Right hindlimb (tissue), 1 donor: Measurements from ENCODE around the gene PTPRK.

ENCODE experiments used
- DNase-seq: peaks from one replicate; pipeline ENCODE4 v3.0.0-alpha.2; 2018

The PTPRK gene

DNA sequence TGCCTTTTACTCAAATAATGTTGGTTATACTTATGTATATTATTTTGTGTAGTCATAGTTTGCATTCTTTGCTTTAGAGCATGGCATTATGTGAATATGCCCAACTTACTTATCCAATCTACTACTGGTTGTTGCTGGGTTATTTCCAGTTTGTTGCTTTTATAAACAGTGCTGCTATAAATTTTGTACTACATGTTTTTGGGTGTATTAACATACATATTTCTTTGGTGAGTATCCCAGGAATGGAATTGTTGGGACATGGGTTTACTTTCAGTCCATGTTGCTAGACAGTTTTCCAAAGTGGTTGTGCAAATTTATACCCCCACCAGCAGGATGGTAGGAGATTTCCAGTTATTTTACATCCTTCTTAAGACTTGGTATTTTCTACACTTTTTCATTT, 462.5 kb downstream of the PTPRK start:
- no peak for DNase-seq

DNA sequence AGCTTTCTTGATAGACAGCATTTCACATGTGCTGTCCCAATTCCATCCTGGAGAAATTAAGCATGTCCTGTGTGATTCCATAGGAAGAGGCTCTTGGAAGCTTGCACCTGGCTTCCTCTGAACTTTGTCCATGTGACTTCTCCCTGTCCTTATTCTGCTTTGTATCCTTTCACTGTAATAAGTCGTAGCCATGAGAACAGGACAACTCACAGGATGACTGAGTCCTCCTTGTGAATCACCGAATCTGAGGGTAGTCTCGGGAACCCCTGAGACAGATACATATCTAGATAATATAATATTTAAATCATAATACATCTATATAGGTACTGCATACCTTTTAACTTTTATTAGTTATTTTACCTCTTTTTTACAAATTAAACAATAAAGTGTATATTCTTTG, 462.9 kb downstream of the PTPRK start:
- no peak for DNase-seq

DNA sequence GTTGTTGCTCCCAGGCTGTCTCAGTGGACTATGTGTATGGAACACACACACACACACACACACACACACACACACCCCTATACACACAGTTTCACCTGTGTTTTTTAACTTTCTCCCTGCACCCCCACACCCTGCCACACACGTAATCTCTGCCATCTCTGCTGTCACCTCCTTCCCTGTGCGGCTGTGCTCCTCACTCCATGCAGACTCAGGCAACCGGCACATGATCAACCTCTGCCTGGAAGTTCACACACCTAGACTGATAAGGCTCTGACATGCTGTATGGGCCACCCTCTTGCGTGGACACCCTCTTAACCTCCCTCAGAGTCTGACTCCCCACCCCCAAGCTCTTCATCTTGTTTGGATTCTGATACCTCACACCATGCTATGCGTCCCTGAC, 467.3 kb downstream of the PTPRK start:
- no peak for DNase-seq

DNA sequence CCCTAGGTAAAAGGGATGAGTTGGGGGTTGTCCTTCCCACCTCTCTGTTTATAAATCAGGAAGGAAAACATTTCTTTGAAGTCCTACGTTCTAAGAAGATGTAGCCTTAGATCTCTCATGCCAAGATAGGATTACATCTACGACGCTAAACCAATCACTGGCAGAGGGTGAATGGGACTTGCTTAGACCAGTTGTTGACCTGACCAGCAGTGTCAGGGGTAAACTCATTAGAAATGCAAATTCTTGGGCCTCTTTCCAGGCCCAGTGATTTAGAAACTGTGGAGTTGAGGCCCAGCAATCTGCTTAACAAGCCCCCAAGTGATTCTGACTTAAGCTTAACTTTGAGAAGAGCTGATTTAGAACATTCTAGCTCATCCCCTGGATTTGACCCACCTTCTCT, 472.4 kb downstream of the PTPRK start:
- no peak for DNase-seq

DNA sequence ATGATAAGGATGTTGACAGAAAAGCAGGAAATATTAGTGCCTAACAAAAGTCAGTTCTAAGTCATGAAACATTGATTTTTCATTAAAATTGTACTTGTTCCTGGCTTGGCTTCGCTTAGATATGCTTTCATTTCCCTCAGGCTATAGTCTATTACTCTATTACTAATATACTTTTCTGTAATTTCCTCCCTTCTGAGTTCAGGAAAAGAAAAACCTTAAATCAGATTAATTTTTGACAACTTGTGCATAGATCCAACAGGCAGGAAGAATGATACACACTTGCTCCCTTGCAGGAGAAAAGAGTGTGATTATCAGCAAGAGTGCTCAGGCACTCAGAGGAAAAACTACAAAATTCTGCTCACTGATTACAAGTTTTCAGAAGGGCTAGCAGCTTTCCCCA, 474.4 kb downstream of the PTPRK start:
- no peak for DNase-seq

DNA sequence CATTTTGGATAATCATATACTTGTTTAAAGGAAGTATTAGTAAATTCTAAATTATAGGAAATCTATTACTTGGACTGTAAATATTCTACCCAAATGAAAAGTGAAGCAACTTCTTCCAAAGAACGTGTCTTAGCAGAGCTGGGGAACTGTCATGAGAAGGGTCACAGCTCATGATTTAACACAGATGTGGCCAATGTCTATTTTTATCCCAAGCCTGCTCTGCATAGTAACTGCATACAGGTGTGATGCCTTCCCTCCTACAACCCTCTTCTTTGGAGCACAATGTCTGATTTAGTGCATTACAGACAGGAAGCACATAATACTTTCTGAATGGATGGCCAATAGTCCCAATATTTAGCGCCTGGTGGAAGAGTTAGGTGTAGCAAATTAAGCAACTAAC, 480.9 kb downstream of the PTPRK start:
- DNase-seq = no peak

DNA sequence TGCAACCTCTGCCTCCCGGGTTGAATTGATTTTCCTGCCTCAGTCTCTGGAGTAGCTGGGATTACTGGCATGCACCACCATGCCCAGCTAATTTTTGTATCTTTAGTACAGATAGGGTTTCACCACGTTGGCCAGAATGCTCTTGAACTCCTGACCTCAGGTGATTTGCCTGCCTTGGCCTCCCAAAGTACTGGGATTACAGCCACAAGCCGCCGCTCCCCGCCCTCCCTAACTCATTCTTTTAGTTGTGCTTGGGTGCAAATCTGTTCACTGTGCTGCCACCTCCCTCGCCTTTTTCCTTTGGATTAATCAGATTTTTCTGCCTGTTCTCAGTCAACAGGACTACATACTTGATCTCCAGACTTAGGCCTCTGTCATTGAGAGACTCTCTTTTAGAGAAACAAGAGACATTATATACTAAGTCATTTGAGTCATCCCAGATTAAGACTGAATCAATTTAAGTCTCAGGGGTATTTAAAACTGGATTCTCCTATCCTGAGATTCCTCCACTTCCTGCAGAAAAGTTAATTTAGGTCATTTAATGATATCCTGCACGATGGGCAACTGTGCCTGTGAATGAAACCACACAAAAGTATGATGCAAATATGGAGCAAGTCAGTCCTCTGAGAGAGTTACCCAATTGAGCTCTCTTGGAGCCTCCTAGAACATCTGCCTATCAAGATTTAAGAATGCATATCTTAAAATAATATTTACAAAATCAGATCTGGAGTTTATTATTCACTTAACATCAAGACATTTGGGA, 483.4 kb downstream of the PTPRK start:
- DNase-seq = no peak

DNA sequence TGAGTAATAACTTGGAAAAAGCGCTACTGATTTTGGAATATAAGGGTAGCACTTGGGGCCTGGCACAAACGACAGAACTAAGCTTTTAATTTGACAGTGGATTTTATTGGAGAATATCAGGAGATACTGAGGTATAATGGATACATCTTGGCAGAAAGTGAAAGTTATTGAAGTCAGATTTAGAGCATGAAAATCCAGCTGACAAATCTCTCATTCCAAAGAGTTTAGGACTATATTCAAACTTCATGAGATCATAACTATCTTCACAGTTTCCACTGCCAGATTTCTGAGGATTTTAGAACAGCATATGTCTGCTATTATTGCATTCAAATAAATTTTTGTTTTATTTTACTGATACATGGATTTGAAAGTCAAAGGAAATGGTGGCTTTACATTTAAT, 487.2 kb downstream of the PTPRK start:
- no peak for DNase-seq

DNA sequence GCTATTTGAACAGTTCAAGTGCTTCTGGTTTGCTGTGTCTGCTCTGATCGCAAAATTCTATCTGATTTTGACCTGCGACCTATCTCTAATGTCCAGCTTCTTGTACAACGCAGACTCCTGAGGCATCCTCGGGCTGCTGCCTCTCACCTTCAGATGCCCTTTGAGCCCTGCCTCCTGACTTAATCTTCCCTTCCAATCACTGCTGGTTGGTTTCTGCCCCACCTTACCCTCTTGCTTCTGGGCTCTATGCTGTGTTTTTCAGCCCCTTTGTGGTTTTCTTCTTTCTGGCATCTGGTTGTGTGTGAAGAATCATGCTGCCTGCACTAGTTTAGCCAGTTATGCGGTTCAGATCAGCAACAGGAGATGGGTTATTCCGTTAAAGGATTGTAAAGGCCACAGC, 488.4 kb downstream of the PTPRK start:
- no peak for DNase-seq

DNA sequence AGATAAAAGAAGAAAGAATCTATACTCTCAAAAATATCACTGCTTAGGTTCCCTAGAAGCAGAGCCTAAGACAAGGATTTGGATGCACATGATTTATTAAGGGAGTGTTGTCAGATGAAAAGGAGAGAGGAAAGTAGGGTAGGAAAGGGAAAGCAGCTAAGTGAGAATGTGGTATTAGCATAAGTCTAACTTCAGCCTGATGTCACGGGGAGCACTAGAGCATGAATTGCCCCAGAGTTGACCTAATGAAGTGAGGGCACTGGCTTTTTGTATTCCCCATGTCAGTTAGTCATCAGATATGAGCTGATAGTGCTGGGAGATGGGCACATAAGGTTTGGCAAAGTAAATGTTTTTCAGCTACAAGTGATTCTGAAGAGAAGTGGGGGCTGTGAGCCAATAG, 490.6 kb downstream of the PTPRK start:
- DNase-seq = no peak

DNA sequence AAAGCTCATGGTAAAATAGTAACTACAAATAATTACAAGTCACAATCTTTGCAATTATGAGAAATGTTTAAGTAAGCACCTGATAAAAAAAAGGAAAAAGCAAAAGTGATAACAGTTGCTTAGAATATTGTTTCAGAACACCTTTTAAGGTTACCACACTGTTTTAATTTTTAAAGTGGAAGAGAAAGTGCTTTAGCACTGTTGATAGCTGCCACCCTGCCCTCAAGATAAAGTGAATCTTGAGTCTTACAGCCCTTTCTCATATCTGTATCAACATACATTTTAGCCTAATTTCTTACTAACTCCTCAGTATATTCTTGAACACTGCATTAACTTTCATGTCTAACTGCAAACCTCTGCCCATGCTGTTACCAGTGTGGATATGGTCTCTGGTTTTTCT, 492.2 kb downstream of the PTPRK start:
- DNase-seq = no peak

DNA sequence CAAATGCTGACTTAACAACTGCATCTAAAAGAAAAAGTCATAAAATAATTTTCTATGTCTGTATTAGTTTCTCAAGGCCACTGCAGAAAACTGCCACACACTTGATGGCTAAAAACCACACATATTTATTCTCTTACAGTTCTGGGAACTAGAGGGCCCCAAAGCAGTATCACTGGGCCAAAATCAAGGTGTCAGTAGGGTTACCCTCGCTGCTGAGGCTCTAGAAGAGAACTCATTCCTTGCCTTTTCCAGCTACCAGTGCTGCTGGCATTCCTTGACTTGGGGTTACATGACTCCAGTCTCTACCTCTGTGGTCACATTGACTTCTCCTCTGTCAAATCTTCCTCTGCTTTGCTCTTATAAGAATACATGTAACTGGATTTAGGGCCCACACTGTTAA, 494.9 kb downstream of the PTPRK start:
- no peak for DNase-seq

DNA sequence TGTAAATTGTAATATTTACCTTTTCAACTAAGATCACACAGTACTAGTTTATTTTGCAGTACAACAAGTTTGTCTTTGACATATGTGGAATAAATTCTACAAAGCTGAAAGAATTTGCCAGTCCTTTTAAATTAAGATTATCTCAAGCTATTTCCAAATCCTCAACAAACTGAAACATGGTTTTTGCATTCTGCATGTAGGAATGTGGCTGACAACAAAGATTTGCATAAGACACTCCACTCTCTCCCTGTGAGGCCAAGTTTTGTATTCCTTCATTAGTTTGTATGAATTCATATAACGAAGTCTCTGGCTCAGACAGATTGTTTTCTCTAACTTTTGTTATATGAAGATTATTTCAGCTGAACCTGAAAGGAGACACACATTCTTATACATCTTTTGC, 495.4 kb downstream of the PTPRK start:
- no peak for DNase-seq

DNA sequence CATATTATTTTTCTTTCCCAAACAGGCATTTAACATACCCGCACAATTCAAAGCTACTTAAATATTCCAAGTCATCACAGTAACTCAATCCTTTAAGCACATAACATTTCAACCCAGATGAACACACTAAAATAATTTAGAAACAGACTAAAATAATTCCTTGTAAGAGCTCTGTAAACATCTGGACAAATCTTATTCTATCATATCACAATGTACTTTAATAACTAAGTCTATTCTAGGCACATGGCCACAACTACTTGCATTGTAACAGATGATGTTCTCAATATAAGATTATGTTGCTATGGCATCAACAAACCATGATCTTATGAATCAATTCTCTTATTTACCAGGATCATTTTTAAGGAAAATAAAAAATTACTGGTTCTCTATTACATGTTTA, 496.4 kb downstream of the PTPRK start:
- no peak for DNase-seq

DNA sequence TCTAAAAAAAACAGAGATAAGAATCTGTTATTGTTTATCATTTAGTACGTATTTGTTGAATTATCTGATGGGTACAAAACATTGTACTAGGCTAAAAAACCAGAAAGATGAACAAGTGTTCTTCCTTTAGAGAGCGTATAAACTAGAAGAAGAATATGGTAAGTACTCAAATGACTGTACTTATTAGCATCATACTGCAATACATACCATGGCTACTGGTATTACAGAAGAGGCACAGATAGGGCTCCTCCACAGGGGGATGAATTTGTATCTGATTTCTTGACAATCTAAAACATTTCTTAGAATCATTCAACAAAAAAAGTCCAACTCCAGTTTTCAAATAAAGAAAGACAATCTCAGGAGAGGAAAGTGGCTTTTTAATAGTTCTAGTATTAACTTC, 501.6 kb downstream of the PTPRK start:
- no peak for DNase-seq

DNA sequence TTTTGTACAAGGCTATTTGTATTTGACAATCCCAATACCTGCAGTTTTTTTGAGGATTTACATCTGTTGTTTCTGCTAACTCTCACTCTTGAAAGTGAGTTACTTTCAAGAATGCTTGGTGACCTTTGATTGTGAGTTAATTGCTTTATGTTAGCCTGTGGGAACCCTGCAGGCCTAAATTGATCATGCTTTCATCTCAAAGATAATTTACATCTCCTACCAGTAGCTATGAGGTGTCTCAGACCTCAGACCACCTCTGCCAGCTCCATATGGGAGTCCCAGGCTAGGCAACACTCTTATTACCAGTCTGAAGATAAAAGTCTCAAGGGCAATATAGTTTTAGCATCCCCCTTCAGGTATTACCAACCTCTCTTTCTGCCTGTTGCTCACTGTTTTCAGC, 503.1 kb downstream of the PTPRK start:
- no peak for DNase-seq

DNA sequence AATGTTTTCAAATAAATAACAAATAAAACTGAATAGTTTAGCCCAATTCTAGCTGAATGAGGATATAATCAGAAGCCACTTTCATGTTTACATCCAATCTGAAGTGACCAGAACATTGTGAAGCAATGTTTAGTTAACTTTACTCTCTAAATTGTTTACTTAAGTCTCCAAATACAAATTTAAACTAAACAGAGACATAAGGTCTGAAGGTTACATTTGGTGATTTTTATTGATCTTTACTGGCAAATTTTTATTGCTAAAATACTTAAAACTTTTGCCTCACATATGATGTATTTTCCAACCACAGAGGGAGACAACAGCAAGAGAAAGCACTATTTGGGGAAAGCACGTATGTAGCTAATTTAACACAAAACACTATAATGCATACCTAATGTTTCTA, 512.7 kb downstream of the PTPRK start:
- no peak for DNase-seq

DNA sequence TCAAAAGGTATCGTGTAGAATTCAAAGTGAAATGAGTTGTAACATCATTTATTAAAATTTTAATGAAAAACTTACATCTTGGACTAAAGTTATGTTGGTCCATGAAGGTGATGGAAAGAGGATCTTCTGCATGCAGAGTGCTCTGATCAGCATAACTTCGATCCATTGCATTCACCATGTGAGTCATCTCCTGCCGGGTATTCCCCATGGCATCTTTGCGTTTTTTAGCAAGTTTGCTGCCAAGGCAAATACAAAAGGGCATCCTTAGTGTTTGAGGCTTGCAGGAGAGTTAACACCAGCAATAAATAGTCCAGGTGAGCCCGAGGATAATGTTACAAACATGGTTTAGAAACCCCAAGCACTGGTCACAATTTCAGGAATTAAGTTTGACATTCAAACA, 515.4 kb downstream of the PTPRK start:
- DNase-seq = no peak

DNA sequence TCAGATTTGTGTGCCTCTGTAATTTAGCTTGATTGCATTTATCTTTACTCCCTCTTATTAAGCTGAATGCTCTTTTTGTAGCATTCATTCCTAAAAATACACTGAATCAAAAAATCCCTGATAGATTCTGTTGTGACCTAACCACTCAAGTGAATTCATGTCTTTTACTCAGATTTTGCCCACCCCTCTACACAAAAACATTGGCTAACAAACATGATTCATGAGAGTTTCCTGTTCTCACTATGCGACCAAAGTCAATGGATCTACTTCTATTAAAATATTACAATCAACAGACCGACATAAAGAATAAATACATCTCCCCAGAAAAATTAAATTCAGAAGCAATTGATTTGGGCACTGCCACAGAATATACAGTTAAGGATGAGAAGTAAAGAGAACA, 520.0 kb downstream of the PTPRK start:
- no peak for DNase-seq

DNA sequence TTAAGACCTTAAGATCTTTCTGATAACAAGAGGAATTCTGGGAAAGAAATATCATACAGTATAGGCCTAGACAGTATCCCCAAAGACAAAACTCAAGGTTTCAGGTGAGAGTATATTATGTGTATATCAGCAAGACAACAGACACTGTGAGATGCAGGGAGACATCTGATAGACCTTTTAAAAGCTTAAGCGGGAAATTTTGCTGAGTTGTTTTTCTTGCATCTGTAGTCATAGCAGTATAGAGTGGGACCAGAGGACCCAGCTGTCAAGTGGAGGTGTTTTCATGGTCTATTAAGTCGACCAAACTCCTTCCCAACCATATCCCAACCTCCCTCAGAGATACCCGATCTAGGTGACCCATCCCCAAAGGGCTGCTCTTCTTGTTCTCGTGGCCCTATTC, 521.4 kb downstream of the PTPRK start:
- no peak for DNase-seq

DNA sequence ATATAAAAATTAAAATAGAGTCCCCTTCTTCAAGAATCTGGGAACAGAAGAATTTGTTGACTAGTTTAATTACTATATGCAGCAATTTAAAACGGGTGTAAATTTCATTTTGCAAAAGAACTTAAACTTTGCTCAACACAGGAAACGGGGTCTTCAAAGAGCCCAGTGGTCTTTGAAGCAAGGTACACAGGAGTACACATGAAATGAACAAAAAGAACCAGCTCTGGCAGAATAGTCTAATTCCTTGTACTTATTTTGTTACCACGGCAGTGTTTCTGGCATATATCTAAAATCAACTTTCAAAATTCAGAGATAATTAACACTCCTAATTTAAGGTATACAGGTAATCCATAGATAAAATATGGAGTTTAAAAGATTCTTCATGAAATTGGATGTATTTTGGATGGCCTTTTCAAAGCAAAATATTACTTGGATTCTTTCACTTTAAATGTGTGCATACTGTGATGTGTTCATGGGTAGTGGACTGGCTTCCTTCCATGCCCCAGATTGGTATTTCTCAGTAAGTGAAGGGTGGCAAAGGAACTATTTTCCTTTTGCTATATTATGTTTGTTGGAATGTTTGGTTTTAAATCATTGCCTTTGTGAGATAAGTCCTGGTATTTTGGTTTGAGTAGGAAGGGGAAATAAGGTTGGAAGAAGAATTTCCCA, 522.8 kb downstream of the PTPRK start:
- no peak for DNase-seq

DNA sequence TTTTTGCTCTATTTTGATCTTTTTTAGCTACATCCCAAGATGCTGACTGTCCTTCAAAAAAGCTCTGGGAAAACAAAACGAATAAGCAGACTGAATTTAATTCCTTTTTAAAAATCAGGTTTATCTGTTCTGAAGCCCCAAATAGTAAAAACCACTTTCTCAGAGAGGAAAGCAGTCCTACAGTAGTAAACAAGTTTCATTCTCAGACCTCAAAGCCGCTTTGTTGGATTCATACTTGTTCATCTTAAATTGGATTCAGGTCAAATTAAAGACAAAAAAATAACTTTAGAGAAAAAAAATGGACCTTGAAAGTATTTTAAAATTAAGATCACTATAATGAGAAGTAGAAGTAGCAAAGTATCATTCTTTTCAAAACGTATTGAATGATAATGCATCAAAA, 523.5 kb downstream of the PTPRK start:
- no peak for DNase-seq

DNA sequence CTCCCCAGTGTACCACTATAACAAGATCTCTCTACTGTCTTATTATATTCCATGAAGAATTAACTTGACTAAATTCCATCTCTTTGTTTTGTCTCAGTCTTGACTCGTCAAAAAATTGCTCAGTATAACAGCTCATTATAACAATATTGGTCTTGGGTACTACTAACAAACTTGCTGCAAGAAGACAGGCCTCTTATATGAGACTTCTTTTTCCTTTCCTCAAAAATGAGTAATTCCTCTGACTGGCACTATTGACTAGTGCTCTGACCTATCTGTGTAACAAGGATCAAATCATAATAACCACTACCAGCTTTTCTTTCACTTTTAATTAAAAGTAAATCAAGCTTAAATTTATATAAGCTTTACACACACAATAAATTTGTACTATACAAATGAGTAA, 528.3 kb downstream of the PTPRK start:
- DNase-seq = no peak

DNA sequence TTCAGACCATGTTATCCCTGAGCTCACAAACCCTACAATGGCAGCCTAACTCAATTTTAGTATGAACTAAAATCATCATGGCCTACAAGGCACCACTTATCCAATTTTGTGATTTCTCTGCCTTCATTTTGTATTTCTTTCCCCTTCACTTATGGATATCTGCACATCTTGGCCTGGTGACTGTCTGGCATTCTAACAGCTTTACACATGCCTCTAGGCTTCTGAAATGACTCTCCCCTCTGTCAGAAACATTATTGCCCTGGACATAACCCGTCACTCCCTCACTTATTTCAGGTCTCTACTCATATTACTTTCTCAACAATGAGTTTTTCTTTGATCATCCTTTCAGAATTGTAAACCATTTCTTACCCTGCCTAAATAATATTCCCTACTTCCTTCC, 530.3 kb downstream of the PTPRK start:
- DNase-seq = no peak

DNA sequence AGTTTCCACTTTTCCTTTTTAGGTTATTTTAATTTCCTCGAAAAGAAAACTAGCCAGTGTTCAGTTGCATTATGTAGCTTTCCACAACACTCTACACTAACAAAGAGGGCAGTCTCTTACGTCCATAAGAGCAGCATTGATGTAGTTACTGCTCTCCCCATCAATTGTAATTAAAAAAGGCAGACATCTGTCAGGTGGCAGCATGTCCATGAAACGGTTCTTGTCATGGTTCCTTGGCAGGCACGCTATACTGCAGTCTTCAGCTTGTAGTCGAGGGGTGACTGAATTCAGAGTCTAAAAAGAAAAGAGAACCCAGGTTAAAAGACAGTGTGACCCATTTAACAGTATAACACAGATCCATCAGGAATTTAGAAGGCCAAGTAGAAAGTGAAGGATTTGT, 539.4 kb downstream of the PTPRK start:
- DNase-seq = no peak
